G401.6 (cell line): Measurements from ENCODE around the gene OR4A16.

Experiments used
- FAIRE-seq: peaks from 2 replicates; lab custom pipeline; 2012; peaks lifted over from hg19 to GRCh38; lab: Jason Lieb, UNC

Gene OR4A16

GRCh38 chr11:55342901-55343300, at the start of gene OR4A16:
Gene OR4A16 (plus strand): TSS chr11:55343201. CDS start chr11:55343201, 0 bp downstream.
- no peak for FAIRE-seq

- no peak for FAIRE-seq
Measured at GRCh38 chr11:55324500-55324899, 18.5 kb upstream of the OR4A16 start.

GRCh38 chr11:55345306-55345705, 2.3 kb downstream of the OR4A16 start:
- no peak for FAIRE-seq

GRCh38 chr11:55349032-55349431, 6.0 kb downstream of the OR4A16 start:
- FAIRE-seq = no peak

- FAIRE-seq = no peak
Measured at GRCh38 chr11:55357560-55358184, 14.7 kb downstream of the OR4A16 start.

GRCh38 chr11:55367674-55368073, 24.7 kb downstream of the OR4A16 start, which contains the start of gene OR4A15:
Gene OR4A15 (plus strand): TSS chr11:55367974. CDS start chr11:55367974, 0 bp downstream.
- no peak for FAIRE-seq
